Calu3 (cell line): ENCODE measurements around the gene CFAP99. TPM values are rescaled to one million over a fixed set of nuclear protein-coding genes. Genes with fewer than 3 reads are reported as not detected.
"Not testable (repeated sequence)": the region's sequence is repeated elsewhere in the genome, so short reads cannot be mapped to it uniquely, and the experiment has no call there.

Experiments used
- BruUV-seq: library from RNA; stranded (reverse); fragments of 400-500 nt; replicated peaks from 2 replicates; lab custom pipeline; 2021; lab: Mats Ljungman, UMichigan
- CTCF ChIA-PET: fragments of 300-600 bp; sonication (Branson Sonifier 250); formaldehyde crosslinking; loops from one replicate; lab custom pipeline; 2022; ENCODE audit warnings: antibody characterized with exemption; lab: Charles Lee
- DNase-seq: peaks from one replicate; pipeline ENCODE4 v3.0.0; 2022
- H3K27ac Mint-ChIP-seq: one replicate; pipeline ENCODE4 v1.8.0; 2022; ENCODE audit warnings: mixed read lengths; ENCODE audit not compliant: unreplicated experiment
- H3K27me3 Mint-ChIP-seq: one replicate; pipeline ENCODE4 v1.8.0; 2022; ENCODE audit warnings: mixed read lengths; ENCODE audit not compliant: unreplicated experiment
- H3K36me3 Mint-ChIP-seq: one replicate; pipeline ENCODE4 v1.8.0; 2022; ENCODE audit warnings: mild to moderate bottlenecking, moderate library complexity, mixed read lengths; ENCODE audit not compliant: insufficient read depth, unreplicated experiment
- H3K4me1 Mint-ChIP-seq: one replicate; pipeline ENCODE4 v1.8.0; 2022; ENCODE audit warnings: mild to moderate bottlenecking, low read depth, mixed read lengths; ENCODE audit not compliant: unreplicated experiment
- H3K4me3 Mint-ChIP-seq: one replicate; pipeline ENCODE4 v1.8.0; 2022; ENCODE audit warnings: mild to moderate bottlenecking, low read depth, moderate library complexity, mixed read lengths; ENCODE audit not compliant: unreplicated experiment
- H3K9me3 Mint-ChIP-seq: one replicate; pipeline ENCODE4 v1.8.0; 2022; ENCODE audit warnings: low read depth, mixed read lengths; ENCODE audit not compliant: unreplicated experiment
- CTCF ChIP-seq: fragments of 200-600 bp; IDR thresholded peaks from one replicate; pipeline ENCODE4 v1.8.0; 2022; ENCODE audit warnings: antibody characterized with exemption; ENCODE audit not compliant: unreplicated experiment
- intact Hi-C: fragments of 100-400 bp; cut with micrococcal nuclease; formaldehyde crosslinking; loops from one replicate; pipeline ENCODE4 v1.10.0; 2022; ENCODE audit not compliant: unreplicated experiment
- total RNA-seq: library from RNA; stranded (reverse); gene quantifications from 2 replicates; pipeline ENCODE4 v1.2.3, GENCODE V29; 2022

CFAP99 gene
- total RNA-seq, 1 experiment from 2014 or later, result not detected

GRCh38 chr4:2427383-2428334, 8.9 kb downstream of the CFAP99 start:
- BruUV-seq, result no TSS peak
- H3K27ac Mint-ChIP-seq, result no peak overlapping the region
- no peak overlapping the region for H3K4me3 Mint-ChIP-seq
- intact Hi-C loops, result no loop called here
- CTCF ChIA-PET, result no interaction called here
- H3K27me3 Mint-ChIP-seq, result peaks cover 39% of the 10 kb centered on the region
- TF ChIP-seq CTCF, result no peak
- H3K36me3 Mint-ChIP-seq, result no peaks in the 10 kb centered on the region
- no peaks in the 10 kb centered on the region for H3K4me1 Mint-ChIP-seq
- no peaks in the 10 kb centered on the region for H3K9me3 Mint-ChIP-seq
- no peak for DNase-seq

- intact Hi-C loops, result no loop called here
- no peaks in the 10 kb centered on the region for H3K36me3 Mint-ChIP-seq
- no TSS peak for BruUV-seq
- CTCF ChIA-PET, result no interaction called here
- no peaks in the 10 kb centered on the region for H3K9me3 Mint-ChIP-seq
- no peaks in the 10 kb centered on the region for H3K4me1 Mint-ChIP-seq
- no peak overlapping the region for H3K27ac Mint-ChIP-seq
- no peak overlapping the region for H3K4me3 Mint-ChIP-seq
- no peak for TF ChIP-seq CTCF
- DNase-seq, result no peak
- peaks cover 37% of the 10 kb centered on the region for H3K27me3 Mint-ChIP-seq
Observed at GRCh38 chr4:2428496-2429213, 9.9 kb downstream of the CFAP99 start.

GRCh38 chr4:2429945-2430757, 11.4 kb downstream of the CFAP99 start:
- H3K4me1 Mint-ChIP-seq, H3K36me3 Mint-ChIP-seq, H3K27ac Mint-ChIP-seq, intact Hi-C loops, H3K9me3 Mint-ChIP-seq, BruUV-seq, H3K4me3 Mint-ChIP-seq, CTCF ChIA-PET: not testable (repeated sequence)
- H3K27me3 Mint-ChIP-seq, result peaks cover 37% of the 10 kb centered on the region
- peak; percentile 18 for DNase-seq

GRCh38 chr4:2432004-2432403, 13.2 kb downstream of the CFAP99 start:
- H3K27ac Mint-ChIP-seq, result no peak overlapping the region
- CTCF ChIA-PET, result no interaction called here
- intact Hi-C loops, result no loop called here
- H3K4me1 Mint-ChIP-seq, result no peaks in the 10 kb centered on the region
- no peak overlapping the region for H3K4me3 Mint-ChIP-seq
- TF ChIP-seq CTCF, result no peak
- peaks cover 31% of the 10 kb centered on the region for H3K27me3 Mint-ChIP-seq
- no peaks in the 10 kb centered on the region for H3K9me3 Mint-ChIP-seq
- no TSS peak for BruUV-seq
- no peak for DNase-seq
- H3K36me3 Mint-ChIP-seq, result no peaks in the 10 kb centered on the region
